ENCODE results near the gene EVA1B. TPM values are rescaled to one million over a fixed set of nuclear protein-coding genes. Genes with fewer than 3 reads are reported as not detected.

EVA1B gene
- polyA plus RNA-seq, 1 donor (not counting 4 experiments of a cell fraction or from before 2014, with no cell fraction given) = 2.4 TPM

- no peak overlapping the region for H3K4me2 ChIP-seq (ENCODE audit: control insufficient read depth, extremely low read depth, insufficient read depth, low read depth, low read length)
- H3K9ac ChIP-seq (ENCODE audit: control insufficient read depth, extremely low read depth, insufficient read depth, low read length) = no peak overlapping the region
- peaks cover 0 to 1% of the 10 kb centered on the region in 2 experiments for H3K36me3 ChIP-seq (ENCODE audit: control insufficient read depth in 2 of 2, extremely low read depth in 1 of 2, insufficient read depth in 2 of 2, low read length in 2 of 2)
- FAIRE-seq (no peak), DNase-seq (ENCODE audit: low read depth, low spot score) (no peak)
- H3K9me1 ChIP-seq (ENCODE audit: control insufficient read depth, extremely low read depth, insufficient read depth, low read length) = no peaks in the 10 kb centered on the region
- TF ChIP-seq EZH2 (IDR thresholded peaks at IDR 0.05; ENCODE audit: low read length) = no peak
- no peak for TF ChIP-seq CTCF (optimal IDR thresholded peaks at IDR 0.05 in 1 of 3, IDR thresholded peaks at IDR 0.05 in 1 of 3, conservative IDR thresholded peaks at IDR 0.05 in 1 of 3; ENCODE audit: extremely low read depth in 1 of 3, insufficient read depth in 2 of 3, low read length in 3 of 3)
- peaks cover 16% of the 10 kb centered on the region for H3K4me1 ChIP-seq (ENCODE audit: control insufficient read depth, extremely low read depth, insufficient read depth, low read length)
- H4K20me1 ChIP-seq (ENCODE audit: control insufficient read depth, extremely low read depth, insufficient read depth, low read length) = no peaks in the 10 kb centered on the region
- no peaks in the 10 kb centered on the region for H3K27me3 ChIP-seq (ENCODE audit: control insufficient read depth, extremely low read depth, insufficient read depth, low read length)
- no peaks in the 10 kb centered on the region for H3K9me3 ChIP-seq (ENCODE audit: control insufficient read depth, low read depth, low read length)
- no peaks in the 10 kb centered on the region for H3K79me2 ChIP-seq (ENCODE audit: control insufficient read depth, insufficient read depth, low read length)
- no peak overlapping the region for H3K4me3 ChIP-seq (ENCODE audit: control insufficient read depth in 2 of 3, extremely low read depth in 1 of 3, insufficient read depth in 2 of 3, low read depth in 1 of 3, low read length in 3 of 3)
- H3K27ac ChIP-seq (ENCODE audit: control insufficient read depth, insufficient read depth, low read length) = no peak overlapping the region
- dilution Hi-C loops (cut with MboI; ENCODE audit: extremely low pct_ligation_motif_present, low sequenced_read_pairs) = no loop called here
- no peak overlapping the region for H2AFZ ChIP-seq (ENCODE audit: control insufficient read depth, low read length)
Observed at GRCh38 chr1:36329817-36330216, 6.4 kb upstream of the EVA1B start.

DNA sequence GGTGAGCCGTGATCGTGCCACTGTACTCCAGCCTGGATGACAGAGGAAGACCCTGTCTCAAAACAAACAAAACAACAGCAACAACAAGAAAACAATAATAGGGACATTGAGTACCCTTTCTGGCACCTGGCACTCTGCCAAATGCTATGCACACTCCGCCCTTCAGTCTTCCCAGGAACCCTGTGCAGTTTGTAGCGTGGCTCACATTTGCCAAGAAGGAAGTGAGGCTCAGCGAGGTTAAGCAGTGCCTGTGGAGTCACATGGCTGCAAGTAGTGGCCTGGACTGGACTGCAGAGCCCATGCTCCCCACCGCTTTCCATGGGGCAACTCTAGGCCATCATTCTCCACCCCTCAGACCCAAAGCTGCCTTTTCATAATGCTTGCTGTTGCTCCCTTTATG lies 5.3 kb upstream of the EVA1B start:
- no peak overlapping the region for H2AFZ ChIP-seq (ENCODE audit: control insufficient read depth, low read length)
- H3K4me1 ChIP-seq (ENCODE audit: control insufficient read depth, extremely low read depth, insufficient read depth, low read length) = peaks cover 16% of the 10 kb centered on the region
- dilution Hi-C loops (cut with MboI; ENCODE audit: extremely low pct_ligation_motif_present, low sequenced_read_pairs) = no loop called here
- no peak for TF ChIP-seq CTCF (optimal IDR thresholded peaks at IDR 0.05 in 1 of 3, IDR thresholded peaks at IDR 0.05 in 1 of 3, conservative IDR thresholded peaks at IDR 0.05 in 1 of 3; ENCODE audit: extremely low read depth in 1 of 3, insufficient read depth in 2 of 3, low read length in 3 of 3)
- no peak for TF ChIP-seq EZH2 (IDR thresholded peaks at IDR 0.05; ENCODE audit: low read length)
- no peak overlapping the region for H3K4me2 ChIP-seq (ENCODE audit: control insufficient read depth, extremely low read depth, insufficient read depth, low read depth, low read length)
- H3K9ac ChIP-seq (ENCODE audit: control insufficient read depth, extremely low read depth, insufficient read depth, low read length) = no peak overlapping the region
- H3K4me3 ChIP-seq (ENCODE audit: control insufficient read depth in 2 of 3, extremely low read depth in 1 of 3, insufficient read depth in 2 of 3, low read depth in 1 of 3, low read length in 3 of 3) = no peak overlapping the region
- no peaks in the 10 kb centered on the region for H3K9me3 ChIP-seq (ENCODE audit: control insufficient read depth, low read depth, low read length)
- H3K79me2 ChIP-seq (ENCODE audit: control insufficient read depth, insufficient read depth, low read length) = no peaks in the 10 kb centered on the region
- peaks cover 0 to 1% of the 10 kb centered on the region in 2 experiments for H3K36me3 ChIP-seq (ENCODE audit: control insufficient read depth in 2 of 2, extremely low read depth in 1 of 2, insufficient read depth in 2 of 2, low read length in 2 of 2)
- no peak for DNase-seq (ENCODE audit: low read depth, low spot score)
- H3K9me1 ChIP-seq (ENCODE audit: control insufficient read depth, extremely low read depth, insufficient read depth, low read length) = no peaks in the 10 kb centered on the region
- no peaks in the 10 kb centered on the region for H3K27me3 ChIP-seq (ENCODE audit: control insufficient read depth, extremely low read depth, insufficient read depth, low read length)
- FAIRE-seq = no peak
- H3K27ac ChIP-seq (ENCODE audit: control insufficient read depth, insufficient read depth, low read length) = no peak overlapping the region
- no peaks in the 10 kb centered on the region for H4K20me1 ChIP-seq (ENCODE audit: control insufficient read depth, extremely low read depth, insufficient read depth, low read length)
